Endodermal cell (in vitro differentiated cells): Measurements from ENCODE around the gene SMURF1. TPM values are rescaled to one million over a fixed set of nuclear protein-coding genes. Genes with fewer than 3 reads are reported as not detected.

ENCODE experiments used
- DNase-seq: peaks from one replicate; pipeline ENCODE4 v3.0.0-alpha.2; 2017
- H3K27ac ChIP-seq: 2 replicates; pipeline ENCODE4 v1.5.1; 2013; ENCODE audit warnings: mild to moderate bottlenecking, low read depth, low read length, moderate library complexity
- H3K27me3 ChIP-seq: 2 replicates; pipeline ENCODE4 v1.6.1; 2013; ENCODE audit warnings: mild to moderate bottlenecking, low read length, moderate library complexity; ENCODE audit not compliant: insufficient read depth, control insufficient read depth, poor library complexity, severe bottlenecking
- H3K36me3 ChIP-seq: 2 replicates; pipeline ENCODE4 v1.7.0; 2013; ENCODE audit warnings: mild to moderate bottlenecking, low read length, moderate library complexity; ENCODE audit not compliant: control insufficient read depth, insufficient read depth
- H3K4me1 ChIP-seq: one replicate; pipeline ENCODE4 v1.7.0; 2013; ENCODE audit warnings: low read length; ENCODE audit not compliant: control insufficient read depth, insufficient read depth
- H3K4me3 ChIP-seq: 2 replicates; pipeline ENCODE4 v1.5.1; 2013; ENCODE audit warnings: mild to moderate bottlenecking, low read length, moderate library complexity
- H3K9ac ChIP-seq: 2 replicates; pipeline ENCODE4 v1.6.1; 2013; ENCODE audit warnings: mild to moderate bottlenecking, low read length, moderate library complexity; ENCODE audit not compliant: poor library complexity, severe bottlenecking; ENCODE audit errors: extremely low read depth
- H3K9me3 ChIP-seq: 2 replicates; pipeline ENCODE4 v1.6.1; 2013; ENCODE audit warnings: mild to moderate bottlenecking, low read length, moderate library complexity; ENCODE audit not compliant: control insufficient read depth
- H3K27ac Mint-ChIP-seq: 2 replicates; pipeline ENCODE4 v1.8.0; 2020; ENCODE audit warnings: mixed read lengths
- H3K27me3 Mint-ChIP-seq: 2 replicates; pipeline ENCODE4 v1.8.0; 2021; ENCODE audit warnings: mild to moderate bottlenecking, mixed read lengths; ENCODE audit not compliant: insufficient read depth
- H3K36me3 Mint-ChIP-seq: 2 replicates; pipeline ENCODE4 v1.8.0; 2020; ENCODE audit warnings: low read depth, mixed read lengths
- H3K4me1 Mint-ChIP-seq: 2 replicates; pipeline ENCODE4 v1.8.0; 2020; ENCODE audit warnings: mixed read lengths
- H3K4me3 Mint-ChIP-seq: 2 replicates; pipeline ENCODE4 v1.8.0; 2020; ENCODE audit warnings: mild to moderate bottlenecking, moderate library complexity, mixed read lengths
- H3K9me3 Mint-ChIP-seq: 2 replicates; pipeline ENCODE4 v1.8.0; 2020; ENCODE audit warnings: mild to moderate bottlenecking, mixed read lengths
- WGBS, 2 experiments: methylation state at CpG; one replicate each; pipeline versions ENCODE4 v1.1.5 to v1.1.7; 2013; ENCODE audit warnings: missing lambda C conversion rate in 2 of 2, mixed read lengths in 1 of 2; ENCODE audit not compliant: insufficient coverage in 1 of 2, insufficient read length in 1 of 2; 5-methylcytosine and 5-hydroxymethylcytosine counted together
- total RNA-seq, 2 donors: library from RNA; stranded (reverse); fragmentation: NEBNext Ultra II Directional in 1 of 2; extraction: Animal tissue kit (Norgen Biotek cat#: 25700) in 1 of 2; gene quantifications; 2 replicates in 1 of 2; 3 replicates in 1 of 2; pipeline ENCODE4 v1.2.1, GENCODE V29; 2021
- TF ChIP-seq, protein P1 (sequence below): fragments of 200-600 bp; sonication (generic); conservative IDR thresholded peaks from 2 replicates; pipeline ENCODE4 v1.5.0; 2021; ENCODE audit warnings: antibody characterized with exemption, mild to moderate bottlenecking

Gene SMURF1
- total RNA-seq, 2 donors from 2014 or later = 31.6 to 38.1 TPM

GRCh38 chr7:98996150-98996552 is 147.8 kb downstream of the SMURF1 start:
- Histone ChIP-seq H3K4me3 (no peak overlapping the region), H3K27me3 (no peaks in the 10 kb centered on the region), H3K27ac (no peak overlapping the region), H3K4me1 (no peaks in the 10 kb centered on the region), H3K9me3 (no peaks in the 10 kb centered on the region), H3K9ac (no peak overlapping the region), H3K36me3 (peaks cover 93% of the 10 kb centered on the region)
- TF ChIP-seq, protein P1, sequence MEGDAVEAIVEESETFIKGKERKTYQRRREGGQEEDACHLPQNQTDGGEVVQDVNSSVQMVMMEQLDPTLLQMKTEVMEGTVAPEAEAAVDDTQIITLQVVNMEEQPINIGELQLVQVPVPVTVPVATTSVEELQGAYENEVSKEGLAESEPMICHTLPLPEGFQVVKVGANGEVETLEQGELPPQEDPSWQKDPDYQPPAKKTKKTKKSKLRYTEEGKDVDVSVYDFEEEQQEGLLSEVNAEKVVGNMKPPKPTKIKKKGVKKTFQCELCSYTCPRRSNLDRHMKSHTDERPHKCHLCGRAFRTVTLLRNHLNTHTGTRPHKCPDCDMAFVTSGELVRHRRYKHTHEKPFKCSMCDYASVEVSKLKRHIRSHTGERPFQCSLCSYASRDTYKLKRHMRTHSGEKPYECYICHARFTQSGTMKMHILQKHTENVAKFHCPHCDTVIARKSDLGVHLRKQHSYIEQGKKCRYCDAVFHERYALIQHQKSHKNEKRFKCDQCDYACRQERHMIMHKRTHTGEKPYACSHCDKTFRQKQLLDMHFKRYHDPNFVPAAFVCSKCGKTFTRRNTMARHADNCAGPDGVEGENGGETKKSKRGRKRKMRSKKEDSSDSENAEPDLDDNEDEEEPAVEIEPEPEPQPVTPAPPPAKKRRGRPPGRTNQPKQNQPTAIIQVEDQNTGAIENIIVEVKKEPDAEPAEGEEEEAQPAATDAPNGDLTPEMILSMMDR = no peak
- Mint-ChIP-seq H3K4me3 (no peak overlapping the region), H3K27ac (no peak overlapping the region), H3K4me1 (no peaks in the 10 kb centered on the region), H3K9me3 (no peaks in the 10 kb centered on the region), H3K27me3 (no peaks in the 10 kb centered on the region), H3K36me3 (peaks cover 69% of the 10 kb centered on the region)
- 97 to 98% methylated on average over 11 to 15 of the region's 15 CpGs for WGBS, 2 experiments
- DNase-seq = no peak

GRCh38 chr7:98995523-98996149 is 148.3 kb downstream of the SMURF1 start:
- H3K27me3 Mint-ChIP-seq = no peaks in the 10 kb centered on the region
- H3K27ac ChIP-seq = no peak overlapping the region
- H3K27me3 ChIP-seq = no peaks in the 10 kb centered on the region
- 97 to 100% methylated on average over 1 to 16 of the region's 16 CpGs for WGBS, 2 experiments
- no peaks in the 10 kb centered on the region for H3K9me3 Mint-ChIP-seq
- DNase-seq = no peak
- H3K4me3 ChIP-seq = no peak overlapping the region
- no peak overlapping the region for H3K27ac Mint-ChIP-seq
- no peaks in the 10 kb centered on the region for H3K4me1 Mint-ChIP-seq
- no peak overlapping the region for H3K9ac ChIP-seq
- H3K36me3 Mint-ChIP-seq = peaks cover 64% of the 10 kb centered on the region
- no peaks in the 10 kb centered on the region for H3K9me3 ChIP-seq
- TF ChIP-seq, protein P1 = no peak
- H3K36me3 ChIP-seq = peaks cover 91% of the 10 kb centered on the region
- H3K4me1 ChIP-seq = no peaks in the 10 kb centered on the region
- H3K4me3 Mint-ChIP-seq = no peak overlapping the region

GRCh38 chr7:98995111-98995510 is 148.8 kb downstream of the SMURF1 start:
- H3K4me1 Mint-ChIP-seq = no peaks in the 10 kb centered on the region
- TF ChIP-seq, protein P1 = no peak
- no peaks in the 10 kb centered on the region for H3K4me1 ChIP-seq
- H3K36me3 ChIP-seq = peaks cover 90% of the 10 kb centered on the region
- H3K27me3 ChIP-seq = no peaks in the 10 kb centered on the region
- H3K4me3 Mint-ChIP-seq = no peak overlapping the region
- no peak overlapping the region for H3K4me3 ChIP-seq
- H3K27ac ChIP-seq = no peak overlapping the region
- no peaks in the 10 kb centered on the region for H3K9me3 Mint-ChIP-seq
- 97 to 98% methylated on average over 8 to 13 of the region's 13 CpGs for WGBS, 2 experiments
- no peak for DNase-seq
- no peaks in the 10 kb centered on the region for H3K27me3 Mint-ChIP-seq
- no peak overlapping the region for H3K27ac Mint-ChIP-seq
- no peaks in the 10 kb centered on the region for H3K9me3 ChIP-seq
- H3K36me3 Mint-ChIP-seq = peaks cover 67% of the 10 kb centered on the region
- H3K9ac ChIP-seq = no peak overlapping the region
